Measurements from ENCODE around the gene CGB3.
A peak's percentile ranks its signal among the peaks of the same experiment; 100 is the strongest.
"Not testable (repeated sequence)": the region's sequence is repeated elsewhere in the genome, so short reads cannot be mapped to it uniquely, and the experiment has no call there.

The CGB3 gene

DNA sequence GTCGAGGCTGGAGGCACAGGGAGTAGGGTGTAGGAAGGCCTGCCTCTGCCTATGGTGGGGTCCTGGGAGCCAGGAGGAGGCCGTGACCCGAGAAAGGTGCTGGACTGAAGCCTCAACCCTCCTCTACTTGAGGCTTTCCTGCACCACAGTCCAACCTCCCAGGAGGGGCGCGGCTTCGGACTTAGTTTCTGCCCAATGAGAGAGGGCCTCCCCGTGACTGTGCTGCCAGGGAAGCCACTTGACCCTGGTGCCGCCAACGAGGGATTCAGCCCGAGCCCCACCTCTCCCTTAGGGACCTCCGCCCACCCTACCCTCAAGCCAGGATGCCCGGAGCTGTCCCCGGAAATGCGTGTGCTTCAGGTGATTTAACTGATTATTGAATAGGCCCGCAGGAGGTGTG, at the start of gene CGB3:
Gene CGB3 (minus strand): TSS at position 101 of the 400 bp plus-strand sequence. CDS start 362 bp downstream, outside the sequence.
- FAIRE-seq, result not testable (repeated sequence)

DNA sequence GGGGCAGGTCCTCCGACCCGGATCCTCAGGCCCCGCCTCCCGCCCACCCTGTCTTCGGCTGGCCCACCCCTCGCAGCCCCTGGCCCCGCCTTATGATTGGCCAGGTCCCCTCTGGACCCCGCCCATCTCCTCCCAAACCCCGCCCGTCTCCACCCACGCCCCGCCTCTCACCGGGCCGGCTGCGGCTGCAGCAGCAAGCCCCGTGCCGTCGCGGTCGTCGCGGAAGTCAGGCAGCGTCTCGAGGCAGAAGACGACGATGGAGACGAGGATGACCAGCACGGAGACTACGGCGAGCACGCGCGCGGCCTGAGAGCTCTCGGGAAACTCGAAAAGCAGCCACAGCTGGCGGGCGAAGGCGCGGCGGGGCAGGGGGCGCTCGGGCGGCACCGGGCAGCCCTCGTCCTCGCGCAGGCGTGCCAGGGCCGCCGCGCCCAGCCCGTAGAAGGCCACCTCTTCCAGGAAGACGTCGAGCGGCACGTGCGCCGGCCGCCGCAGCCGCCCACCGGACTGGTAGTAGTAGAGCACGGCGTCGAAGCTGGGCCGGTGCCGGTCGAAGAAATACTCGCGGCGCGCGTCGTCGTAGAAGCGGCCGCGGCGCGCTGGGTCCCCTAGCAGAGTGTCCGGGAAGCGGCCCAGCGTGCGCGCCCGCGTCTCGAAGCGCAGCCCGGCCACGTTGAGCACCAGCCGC, 47.9 kb upstream of the CGB3 start:
- FAIRE-seq, result no peak
- DNase-seq (ENCODE audit: insufficient read length, low spot score), result peak; percentile 22
- TF ChIP-seq, protein P1, sequence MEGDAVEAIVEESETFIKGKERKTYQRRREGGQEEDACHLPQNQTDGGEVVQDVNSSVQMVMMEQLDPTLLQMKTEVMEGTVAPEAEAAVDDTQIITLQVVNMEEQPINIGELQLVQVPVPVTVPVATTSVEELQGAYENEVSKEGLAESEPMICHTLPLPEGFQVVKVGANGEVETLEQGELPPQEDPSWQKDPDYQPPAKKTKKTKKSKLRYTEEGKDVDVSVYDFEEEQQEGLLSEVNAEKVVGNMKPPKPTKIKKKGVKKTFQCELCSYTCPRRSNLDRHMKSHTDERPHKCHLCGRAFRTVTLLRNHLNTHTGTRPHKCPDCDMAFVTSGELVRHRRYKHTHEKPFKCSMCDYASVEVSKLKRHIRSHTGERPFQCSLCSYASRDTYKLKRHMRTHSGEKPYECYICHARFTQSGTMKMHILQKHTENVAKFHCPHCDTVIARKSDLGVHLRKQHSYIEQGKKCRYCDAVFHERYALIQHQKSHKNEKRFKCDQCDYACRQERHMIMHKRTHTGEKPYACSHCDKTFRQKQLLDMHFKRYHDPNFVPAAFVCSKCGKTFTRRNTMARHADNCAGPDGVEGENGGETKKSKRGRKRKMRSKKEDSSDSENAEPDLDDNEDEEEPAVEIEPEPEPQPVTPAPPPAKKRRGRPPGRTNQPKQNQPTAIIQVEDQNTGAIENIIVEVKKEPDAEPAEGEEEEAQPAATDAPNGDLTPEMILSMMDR (IDR thresholded peaks at IDR 0.05; ENCODE audit: insufficient read depth, missing control alignments), result peak; percentile 5

More for the DNA sequence above, at the start of gene CGB3:
- not testable (repeated sequence) for DNase-seq (ENCODE audit: insufficient read length, low spot score)

DNA sequence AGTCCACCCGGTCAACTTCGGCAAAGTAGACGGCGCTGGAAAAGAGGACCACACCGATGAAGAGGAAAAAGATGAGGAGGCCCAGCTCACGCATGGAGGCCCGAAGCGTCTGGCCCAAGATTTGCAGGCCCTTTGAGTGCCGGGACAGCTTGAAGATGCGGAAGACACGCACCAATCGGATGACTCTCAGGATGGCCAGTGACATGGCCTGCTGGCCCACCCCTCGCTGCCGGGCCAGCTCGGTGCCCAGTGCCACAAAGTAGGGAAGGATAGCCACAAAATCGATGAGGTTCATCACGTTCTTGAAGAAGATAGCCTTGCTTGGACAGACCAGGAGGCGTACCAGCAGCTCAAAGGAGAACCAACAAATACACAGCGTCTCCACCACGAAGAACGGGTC, 46.3 kb upstream of the CGB3 start:
- DNase-seq (ENCODE audit: insufficient read length, low spot score), result no peak
- FAIRE-seq, result no peak
- TF ChIP-seq, protein P1 (IDR thresholded peaks at IDR 0.05; ENCODE audit: insufficient read depth, missing control alignments), result no peak

DNA sequence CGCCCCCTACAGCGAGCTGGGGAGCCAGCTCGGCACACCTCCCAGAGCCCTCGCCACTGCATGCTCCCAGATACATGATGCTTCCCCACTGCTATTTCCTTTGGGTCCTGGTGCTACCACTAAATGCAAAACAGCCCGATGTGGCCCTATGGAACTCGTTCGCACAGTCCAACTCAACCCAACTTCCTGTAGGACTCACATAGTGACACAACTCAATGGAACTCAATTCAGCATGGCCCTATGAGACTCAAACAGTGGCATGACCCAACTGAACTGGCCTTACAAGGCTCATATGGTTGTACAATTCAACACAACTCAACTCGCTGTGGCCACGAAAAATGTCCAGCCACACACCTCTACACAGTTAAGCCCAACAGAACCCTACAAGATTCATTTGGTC, 44.9 kb upstream of the CGB3 start:
- DNase-seq (ENCODE audit: insufficient read length, low spot score), result no peak
- no peak for FAIRE-seq
- TF ChIP-seq, protein P1 (IDR thresholded peaks at IDR 0.05; ENCODE audit: insufficient read depth, missing control alignments), result no peak

DNA sequence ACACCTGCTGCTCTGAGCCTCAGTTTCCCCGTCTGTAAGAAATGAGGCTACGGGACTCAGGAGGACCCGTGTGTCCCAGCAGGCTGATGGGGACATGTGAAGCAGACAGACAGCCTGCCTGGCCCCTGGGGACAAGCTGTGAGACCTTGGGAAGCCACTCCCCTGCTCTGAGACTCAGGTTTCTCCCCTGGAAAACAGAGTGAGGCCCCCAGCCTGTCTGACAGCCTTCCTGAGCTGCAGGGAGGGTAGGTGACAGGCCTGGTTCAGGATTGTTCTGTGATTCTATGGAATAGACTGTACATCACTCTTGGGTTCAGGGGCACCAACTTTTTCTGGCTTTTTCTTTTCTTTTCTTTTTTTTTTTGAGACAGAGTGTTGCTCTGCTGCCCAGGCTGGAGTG, 43.4 kb upstream of the CGB3 start:
- no peak for FAIRE-seq

DNA sequence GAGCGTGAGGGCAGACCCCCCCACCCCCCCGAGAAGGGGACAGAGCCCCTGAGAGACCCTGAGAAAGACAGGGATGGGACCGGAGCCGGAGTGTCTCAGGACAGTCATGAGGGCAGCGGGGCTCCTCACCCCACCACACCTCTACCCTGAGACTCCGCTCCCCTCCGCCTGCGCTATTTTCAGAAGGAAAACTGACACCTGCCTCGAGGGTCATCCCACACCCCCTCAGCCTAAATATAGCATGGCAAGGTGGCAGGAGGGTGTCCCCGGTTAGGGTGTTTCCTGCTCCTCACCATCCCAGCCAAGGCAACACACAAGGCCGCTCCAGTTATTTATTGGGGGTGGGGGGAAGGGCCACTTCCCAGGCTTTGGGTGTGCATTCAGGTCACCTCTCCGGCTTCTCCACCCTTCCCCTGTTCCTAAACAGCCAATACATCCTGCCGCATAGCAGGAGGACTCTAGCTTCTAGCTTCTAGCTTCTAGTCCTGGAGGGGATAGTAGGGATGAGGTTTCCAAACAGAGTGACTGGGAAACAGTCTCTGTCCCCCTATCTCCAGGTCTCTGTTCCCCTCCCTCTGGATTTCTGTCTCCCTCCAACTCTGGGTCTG, 41.9 kb upstream of the CGB3 start:
- DNase-seq (ENCODE audit: insufficient read length, low spot score) (no peak), FAIRE-seq (no peak)
- TF ChIP-seq, protein P1 (IDR thresholded peaks at IDR 0.05; ENCODE audit: insufficient read depth, missing control alignments), result no peak

More for the DNA sequence above, 43.4 kb upstream of the CGB3 start:
- TF ChIP-seq, protein P1 (IDR thresholded peaks at IDR 0.05; ENCODE audit: insufficient read depth, missing control alignments), result no peak
- DNase-seq (ENCODE audit: insufficient read length, low spot score), result no peak

DNA sequence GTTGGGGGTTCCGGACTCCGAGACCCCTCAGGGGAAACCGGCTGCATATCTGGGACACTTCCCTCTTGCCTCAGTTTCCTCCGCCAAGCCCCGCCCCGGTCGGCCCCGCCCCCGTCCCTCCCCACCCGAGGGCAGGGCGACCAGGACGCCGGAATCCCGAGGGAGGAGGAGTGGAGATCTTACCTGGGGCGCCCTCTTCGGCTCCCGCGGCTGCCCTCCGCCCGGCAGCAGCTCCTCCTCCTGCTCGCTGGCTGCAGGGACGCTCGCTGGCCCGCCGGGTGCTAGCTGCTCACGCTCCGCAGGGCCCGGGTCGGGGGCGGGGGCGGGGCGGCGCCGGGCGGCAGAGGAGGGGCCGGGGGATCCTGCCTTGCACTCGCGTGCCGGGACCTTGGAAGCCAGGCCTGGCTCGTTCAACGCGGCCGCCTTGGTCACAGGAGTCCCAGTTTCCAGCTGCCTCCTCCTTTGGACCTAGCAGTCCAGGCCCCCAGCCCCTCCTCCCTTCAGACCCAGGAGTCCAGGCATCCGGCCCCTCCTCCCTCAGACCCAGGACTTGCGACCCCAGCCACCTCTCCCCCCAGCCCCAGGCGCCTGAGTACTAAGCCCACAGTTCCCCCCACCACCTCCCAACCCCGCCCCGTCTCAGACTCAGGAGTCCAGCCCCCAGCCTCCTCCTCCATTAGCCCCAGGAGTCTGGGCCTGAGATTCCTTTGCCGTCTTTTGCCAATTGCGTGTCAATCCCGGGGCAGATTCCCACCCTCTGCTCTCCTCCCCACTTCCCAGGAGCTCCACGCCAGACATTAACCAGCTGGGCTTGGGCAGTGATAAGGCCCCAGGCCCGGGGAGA, 40.9 kb upstream of the CGB3 start, which contains the start of gene NTF4:
Gene NTF4 (minus strand): TSS at position 51 of the 844 bp plus-strand sequence. CDS start 2,821 bp downstream, outside the sequence.
- FAIRE-seq, result no peak
- peak; percentile 20 for DNase-seq (ENCODE audit: insufficient read length, low spot score)
- TF ChIP-seq, protein P1 (IDR thresholded peaks at IDR 0.05; ENCODE audit: insufficient read depth, missing control alignments), result no peak
